ENCODE data around the gene FCHO2.

DNA sequence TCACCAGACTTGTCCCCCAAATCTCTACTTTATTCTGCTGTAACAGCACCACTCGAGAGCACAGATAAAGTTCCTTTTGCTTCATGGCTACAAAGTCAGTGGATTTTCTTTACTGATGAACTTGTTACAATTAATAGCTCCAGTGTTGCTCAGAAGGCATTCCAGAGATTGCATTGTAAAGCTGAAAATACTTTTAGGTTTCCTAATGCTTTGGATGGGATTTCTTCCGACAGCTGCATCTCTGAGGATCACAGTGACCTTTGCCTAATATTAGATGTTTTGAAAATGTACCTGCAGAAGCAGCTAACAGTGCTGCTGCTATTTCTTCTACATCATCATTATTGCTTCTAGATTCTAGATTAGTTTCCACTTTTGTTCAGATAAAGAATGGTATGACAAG lies 105.8 kb downstream of the FCHO2 start:
- no peak for TF ChIP-seq POLR2A (IDR thresholded peaks at IDR 0.05)
- TF ChIP-seq, protein P1, sequence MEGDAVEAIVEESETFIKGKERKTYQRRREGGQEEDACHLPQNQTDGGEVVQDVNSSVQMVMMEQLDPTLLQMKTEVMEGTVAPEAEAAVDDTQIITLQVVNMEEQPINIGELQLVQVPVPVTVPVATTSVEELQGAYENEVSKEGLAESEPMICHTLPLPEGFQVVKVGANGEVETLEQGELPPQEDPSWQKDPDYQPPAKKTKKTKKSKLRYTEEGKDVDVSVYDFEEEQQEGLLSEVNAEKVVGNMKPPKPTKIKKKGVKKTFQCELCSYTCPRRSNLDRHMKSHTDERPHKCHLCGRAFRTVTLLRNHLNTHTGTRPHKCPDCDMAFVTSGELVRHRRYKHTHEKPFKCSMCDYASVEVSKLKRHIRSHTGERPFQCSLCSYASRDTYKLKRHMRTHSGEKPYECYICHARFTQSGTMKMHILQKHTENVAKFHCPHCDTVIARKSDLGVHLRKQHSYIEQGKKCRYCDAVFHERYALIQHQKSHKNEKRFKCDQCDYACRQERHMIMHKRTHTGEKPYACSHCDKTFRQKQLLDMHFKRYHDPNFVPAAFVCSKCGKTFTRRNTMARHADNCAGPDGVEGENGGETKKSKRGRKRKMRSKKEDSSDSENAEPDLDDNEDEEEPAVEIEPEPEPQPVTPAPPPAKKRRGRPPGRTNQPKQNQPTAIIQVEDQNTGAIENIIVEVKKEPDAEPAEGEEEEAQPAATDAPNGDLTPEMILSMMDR (IDR thresholded peaks at IDR 0.05): no peak

Measured in body of pancreas (tissue), 4 donors.